ENCODE data around the gene TCFL5. TPM values are rescaled to one million over a fixed set of nuclear protein-coding genes. Genes with fewer than 3 reads are reported as not detected.

TCFL5 gene
- total RNA-seq, 1 donor from 2014 or later, result 11.0 TPM

DNA sequence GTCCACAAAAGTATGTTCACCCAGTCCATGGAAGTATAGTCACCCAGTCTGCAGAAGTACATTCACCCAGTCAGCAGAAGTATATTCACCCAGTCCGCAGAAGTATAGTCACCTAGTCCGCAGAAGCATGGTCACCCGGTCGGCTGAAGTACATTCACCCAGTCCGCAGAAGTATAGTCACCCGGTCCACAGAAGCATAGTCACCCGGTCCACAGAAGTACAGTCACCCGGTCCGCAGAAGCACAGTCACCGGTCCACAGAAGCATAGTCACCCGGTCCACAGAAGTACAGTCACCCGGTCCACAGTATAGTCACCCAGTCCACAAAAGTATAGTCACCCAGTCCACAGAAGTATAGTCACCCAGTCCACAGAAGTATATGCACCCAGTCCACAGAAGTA, 8.8 kb downstream of the TCFL5 start:
- TF ChIP-seq, protein P1, sequence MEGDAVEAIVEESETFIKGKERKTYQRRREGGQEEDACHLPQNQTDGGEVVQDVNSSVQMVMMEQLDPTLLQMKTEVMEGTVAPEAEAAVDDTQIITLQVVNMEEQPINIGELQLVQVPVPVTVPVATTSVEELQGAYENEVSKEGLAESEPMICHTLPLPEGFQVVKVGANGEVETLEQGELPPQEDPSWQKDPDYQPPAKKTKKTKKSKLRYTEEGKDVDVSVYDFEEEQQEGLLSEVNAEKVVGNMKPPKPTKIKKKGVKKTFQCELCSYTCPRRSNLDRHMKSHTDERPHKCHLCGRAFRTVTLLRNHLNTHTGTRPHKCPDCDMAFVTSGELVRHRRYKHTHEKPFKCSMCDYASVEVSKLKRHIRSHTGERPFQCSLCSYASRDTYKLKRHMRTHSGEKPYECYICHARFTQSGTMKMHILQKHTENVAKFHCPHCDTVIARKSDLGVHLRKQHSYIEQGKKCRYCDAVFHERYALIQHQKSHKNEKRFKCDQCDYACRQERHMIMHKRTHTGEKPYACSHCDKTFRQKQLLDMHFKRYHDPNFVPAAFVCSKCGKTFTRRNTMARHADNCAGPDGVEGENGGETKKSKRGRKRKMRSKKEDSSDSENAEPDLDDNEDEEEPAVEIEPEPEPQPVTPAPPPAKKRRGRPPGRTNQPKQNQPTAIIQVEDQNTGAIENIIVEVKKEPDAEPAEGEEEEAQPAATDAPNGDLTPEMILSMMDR (IDR thresholded peaks at IDR 0.05; ENCODE audit: insufficient read depth, low read depth, low read length), result no peak
- TF ChIP-seq EZH2 (IDR thresholded peaks at IDR 0.05; ENCODE audit: insufficient read depth, low read length), result no peak
- Histone ChIP-seq H3K27ac (ENCODE audit: low read depth, low read length) (no peak overlapping the region), H3K4me2 (ENCODE audit: low read length) (no peak overlapping the region), H3K4me3 (ENCODE audit: insufficient read depth, low read depth, low read length) (no peak overlapping the region), H3K36me3 (ENCODE audit: insufficient read depth, low read length) (peaks cover 15% of the 10 kb centered on the region), H3K9ac (ENCODE audit: low read length) (no peak overlapping the region), H3K27me3 (ENCODE audit: insufficient read depth, low read length) (no peaks in the 10 kb centered on the region), H4K20me1 (ENCODE audit: insufficient read depth, low read length) (peaks cover 40% of the 10 kb centered on the region), H3K4me1 (ENCODE audit: insufficient read depth, low read length) (no peaks in the 10 kb centered on the region), H3K79me2 (ENCODE audit: insufficient read depth, low read length) (peaks cover 4% of the 10 kb centered on the region), H3K9me3 (ENCODE audit: insufficient read depth, low read depth, low read length) (no peaks in the 10 kb centered on the region), H2AFZ (ENCODE audit: low read depth, low read length) (no peak overlapping the region)
- DNase-seq (ENCODE audit: low read depth) (no peak), FAIRE-seq (no peak)
- no peaks in the 10 kb centered on the region for H3K27me3 Mint-ChIP-seq (ENCODE audit: low read depth, unreplicated experiment)
- no peak overlapping the region for H3K27ac Mint-ChIP-seq (ENCODE audit: unreplicated experiment)
- H3K36me3 Mint-ChIP-seq (ENCODE audit: low read depth, unreplicated experiment), result peaks cover 15% of the 10 kb centered on the region
- peaks cover 2% of the 10 kb centered on the region for H3K4me1 Mint-ChIP-seq (ENCODE audit: low read depth, unreplicated experiment)
- no peak overlapping the region for H3K4me3 Mint-ChIP-seq (ENCODE audit: unreplicated experiment)
- no peaks in the 10 kb centered on the region for H3K9me3 Mint-ChIP-seq (ENCODE audit: unreplicated experiment)

DNA sequence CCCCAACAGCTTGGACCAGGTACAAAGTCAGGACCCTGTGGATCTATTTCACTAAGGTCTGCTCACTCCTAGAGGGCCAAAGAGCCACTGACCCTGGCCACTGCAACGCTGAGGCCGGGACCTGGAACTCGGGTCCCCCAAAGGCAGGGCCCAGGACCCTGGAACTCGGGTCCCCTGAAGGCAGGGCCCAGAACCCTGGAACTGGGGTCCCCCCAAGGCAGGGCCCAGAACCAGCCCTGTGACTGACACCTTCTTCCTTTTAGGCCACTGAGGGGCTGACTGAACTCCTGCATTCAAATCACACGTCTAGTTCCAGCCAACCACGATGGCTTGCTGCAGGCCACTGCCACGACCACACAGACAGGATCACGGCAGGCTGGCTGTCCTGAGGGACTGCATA, 9.4 kb downstream of the TCFL5 start:
- H3K27ac ChIP-seq (ENCODE audit: low read depth, low read length), result no peak overlapping the region
- no peak overlapping the region for H3K4me3 Mint-ChIP-seq (ENCODE audit: unreplicated experiment)
- FAIRE-seq, result no peak
- H4K20me1 ChIP-seq (ENCODE audit: insufficient read depth, low read length), result peaks cover 38% of the 10 kb centered on the region
- H3K27ac Mint-ChIP-seq (ENCODE audit: unreplicated experiment), result no peak overlapping the region
- H3K79me2 ChIP-seq (ENCODE audit: insufficient read depth, low read length), result peaks cover 4% of the 10 kb centered on the region
- H3K9me3 ChIP-seq (ENCODE audit: insufficient read depth, low read depth, low read length), result no peaks in the 10 kb centered on the region
- H3K27me3 Mint-ChIP-seq (ENCODE audit: low read depth, unreplicated experiment), result no peaks in the 10 kb centered on the region
- no peaks in the 10 kb centered on the region for H3K27me3 ChIP-seq (ENCODE audit: insufficient read depth, low read length)
- no peak overlapping the region for H3K4me2 ChIP-seq (ENCODE audit: low read length)
- TF ChIP-seq, protein P1 (IDR thresholded peaks at IDR 0.05; ENCODE audit: insufficient read depth, low read depth, low read length), result no peak
- no peak for TF ChIP-seq EZH2 (IDR thresholded peaks at IDR 0.05; ENCODE audit: insufficient read depth, low read length)
- H3K4me1 ChIP-seq (ENCODE audit: insufficient read depth, low read length), result no peaks in the 10 kb centered on the region
- DNase-seq (ENCODE audit: low read depth), result no peak
- H2AFZ ChIP-seq (ENCODE audit: low read depth, low read length), result no peak overlapping the region
- H3K9me3 Mint-ChIP-seq (ENCODE audit: unreplicated experiment), result no peaks in the 10 kb centered on the region
- H3K36me3 Mint-ChIP-seq (ENCODE audit: low read depth, unreplicated experiment), result peaks cover 14% of the 10 kb centered on the region
- no peak overlapping the region for H3K4me3 ChIP-seq (ENCODE audit: insufficient read depth, low read depth, low read length)
- H3K9ac ChIP-seq (ENCODE audit: low read length), result no peak overlapping the region
- H3K4me1 Mint-ChIP-seq (ENCODE audit: low read depth, unreplicated experiment), result peaks cover 2% of the 10 kb centered on the region
- peaks cover 15% of the 10 kb centered on the region for H3K36me3 ChIP-seq (ENCODE audit: insufficient read depth, low read length)

DNA sequence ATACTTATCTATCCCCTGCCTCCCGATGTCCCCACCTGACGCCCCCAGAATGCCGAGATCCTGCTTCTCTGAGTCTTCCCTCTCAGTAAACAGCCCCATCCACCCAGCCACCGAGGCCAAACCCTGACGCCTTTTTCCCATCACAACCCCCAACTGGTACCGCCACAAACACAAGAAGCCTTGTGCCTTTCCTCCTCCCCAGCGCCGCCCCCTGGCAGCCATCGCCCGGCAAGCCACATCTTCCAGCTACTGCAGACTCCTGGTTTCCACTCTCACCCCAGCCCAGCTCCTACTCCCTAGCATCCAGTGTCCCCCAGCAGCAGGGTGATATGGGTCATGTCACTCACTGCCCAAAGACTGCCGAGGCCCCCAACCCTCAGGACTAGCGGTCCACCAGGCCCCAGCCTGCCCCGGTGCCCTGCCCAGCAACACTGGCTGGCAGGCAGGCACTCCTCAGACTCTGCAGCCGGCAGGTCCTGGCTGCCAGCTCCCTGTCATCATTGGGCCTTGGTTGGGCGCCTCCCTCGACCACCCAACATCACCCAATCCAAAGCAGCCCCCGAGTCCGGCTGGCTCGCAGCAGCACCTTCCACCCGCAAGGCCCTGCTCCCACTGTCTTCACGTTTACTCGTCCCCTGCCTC, 11.2 kb downstream of the TCFL5 start:
- H3K27me3 ChIP-seq (ENCODE audit: insufficient read depth, low read length), result no peaks in the 10 kb centered on the region
- peaks cover 32% of the 10 kb centered on the region for H4K20me1 ChIP-seq (ENCODE audit: insufficient read depth, low read length)
- peaks cover 10% of the 10 kb centered on the region for H3K36me3 Mint-ChIP-seq (ENCODE audit: low read depth, unreplicated experiment)
- H3K79me2 ChIP-seq (ENCODE audit: insufficient read depth, low read length), result peaks cover 4% of the 10 kb centered on the region
- TF ChIP-seq, protein P1 (IDR thresholded peaks at IDR 0.05; ENCODE audit: insufficient read depth, low read depth, low read length), result no peak
- TF ChIP-seq EZH2 (IDR thresholded peaks at IDR 0.05; ENCODE audit: insufficient read depth, low read length), result no peak
- peak overlapping the region; percentile 47 for H3K27ac Mint-ChIP-seq (ENCODE audit: unreplicated experiment)
- H3K9me3 Mint-ChIP-seq (ENCODE audit: unreplicated experiment), result no peaks in the 10 kb centered on the region
- H3K4me3 Mint-ChIP-seq (ENCODE audit: unreplicated experiment), result peak overlapping the region; percentile 57
- no peak overlapping the region for H2AFZ ChIP-seq (ENCODE audit: low read depth, low read length)
- H3K9me3 ChIP-seq (ENCODE audit: insufficient read depth, low read depth, low read length), result no peaks in the 10 kb centered on the region
- DNase-seq (ENCODE audit: low read depth), result no peak
- no peak overlapping the region for H3K4me3 ChIP-seq (ENCODE audit: insufficient read depth, low read depth, low read length)
- H3K36me3 ChIP-seq (ENCODE audit: insufficient read depth, low read length), result peaks cover 15% of the 10 kb centered on the region
- H3K27me3 Mint-ChIP-seq (ENCODE audit: low read depth, unreplicated experiment), result no peaks in the 10 kb centered on the region
- H3K9ac ChIP-seq (ENCODE audit: low read length), result no peak overlapping the region
- H3K4me1 Mint-ChIP-seq (ENCODE audit: low read depth, unreplicated experiment), result peaks cover 8% of the 10 kb centered on the region
- H3K4me2 ChIP-seq (ENCODE audit: low read length), result no peak overlapping the region
- FAIRE-seq, result no peak
- no peaks in the 10 kb centered on the region for H3K4me1 ChIP-seq (ENCODE audit: insufficient read depth, low read length)
- H3K27ac ChIP-seq (ENCODE audit: low read depth, low read length), result no peak overlapping the region
